RWPE1 (cell line): Measurements from ENCODE around the gene POLR1A.

Source experiments
- CTCF ChIA-PET: fragments of 350-600 bp; sonication (Branson Sonifier 250); formaldehyde crosslinking; extraction: SDS; loops from one replicate; lab custom pipeline; 2021; lab: Yijun Ruan, JAX
- POLR2A ChIA-PET: fragments of 400-600 bp; formaldehyde crosslinking; extraction: SDS; loops from one replicate; lab custom pipeline; 2020; ENCODE audit warnings: antibody characterized with exemption; ENCODE audit not compliant: low non-redundant PET; lab: Yijun Ruan, JAX
- DNase-seq: peaks from one replicate; pipeline ENCODE4 v3.0.0; 2012; ENCODE audit warnings: low spot score
- H3K27ac ChIP-seq: fragments of 450-650 bp; 2 replicates; pipeline ENCODE4 v1.5.1; 2017
- TF ChIP-seq, protein P1 (sequence below): fragments of 450-650 bp; conservative IDR thresholded peaks from 2 replicates; pipeline ENCODE4 v1.5.1; 2017; ENCODE audit warnings: low read depth, mild to moderate bottlenecking

Gene POLR1A

DNA sequence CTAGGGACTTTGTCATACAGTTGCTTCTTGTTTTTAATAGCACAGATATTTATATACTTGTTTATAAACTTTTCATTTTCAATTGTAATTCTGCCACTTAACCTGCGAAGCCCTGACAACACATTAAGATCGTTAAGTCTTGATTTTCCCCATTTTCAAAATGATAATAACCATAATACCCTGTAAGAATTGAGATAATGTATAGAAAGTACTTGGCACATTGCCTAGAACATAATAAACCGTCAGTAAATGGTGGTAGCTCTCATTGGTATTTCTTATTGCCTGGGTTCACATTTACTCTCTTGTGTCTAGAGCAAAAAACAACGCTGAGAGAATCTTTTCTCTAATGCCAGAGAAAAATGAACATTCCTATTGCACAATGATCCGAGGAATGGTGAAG is 19.0 kb upstream of the POLR1A start:
- POLR2A ChIA-PET, result no interaction called here
- no peak overlapping the region for H3K27ac ChIP-seq
- no peak for DNase-seq
- TF ChIP-seq, protein P1, sequence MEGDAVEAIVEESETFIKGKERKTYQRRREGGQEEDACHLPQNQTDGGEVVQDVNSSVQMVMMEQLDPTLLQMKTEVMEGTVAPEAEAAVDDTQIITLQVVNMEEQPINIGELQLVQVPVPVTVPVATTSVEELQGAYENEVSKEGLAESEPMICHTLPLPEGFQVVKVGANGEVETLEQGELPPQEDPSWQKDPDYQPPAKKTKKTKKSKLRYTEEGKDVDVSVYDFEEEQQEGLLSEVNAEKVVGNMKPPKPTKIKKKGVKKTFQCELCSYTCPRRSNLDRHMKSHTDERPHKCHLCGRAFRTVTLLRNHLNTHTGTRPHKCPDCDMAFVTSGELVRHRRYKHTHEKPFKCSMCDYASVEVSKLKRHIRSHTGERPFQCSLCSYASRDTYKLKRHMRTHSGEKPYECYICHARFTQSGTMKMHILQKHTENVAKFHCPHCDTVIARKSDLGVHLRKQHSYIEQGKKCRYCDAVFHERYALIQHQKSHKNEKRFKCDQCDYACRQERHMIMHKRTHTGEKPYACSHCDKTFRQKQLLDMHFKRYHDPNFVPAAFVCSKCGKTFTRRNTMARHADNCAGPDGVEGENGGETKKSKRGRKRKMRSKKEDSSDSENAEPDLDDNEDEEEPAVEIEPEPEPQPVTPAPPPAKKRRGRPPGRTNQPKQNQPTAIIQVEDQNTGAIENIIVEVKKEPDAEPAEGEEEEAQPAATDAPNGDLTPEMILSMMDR, result no peak
- CTCF ChIA-PET, result no interaction called here

DNA sequence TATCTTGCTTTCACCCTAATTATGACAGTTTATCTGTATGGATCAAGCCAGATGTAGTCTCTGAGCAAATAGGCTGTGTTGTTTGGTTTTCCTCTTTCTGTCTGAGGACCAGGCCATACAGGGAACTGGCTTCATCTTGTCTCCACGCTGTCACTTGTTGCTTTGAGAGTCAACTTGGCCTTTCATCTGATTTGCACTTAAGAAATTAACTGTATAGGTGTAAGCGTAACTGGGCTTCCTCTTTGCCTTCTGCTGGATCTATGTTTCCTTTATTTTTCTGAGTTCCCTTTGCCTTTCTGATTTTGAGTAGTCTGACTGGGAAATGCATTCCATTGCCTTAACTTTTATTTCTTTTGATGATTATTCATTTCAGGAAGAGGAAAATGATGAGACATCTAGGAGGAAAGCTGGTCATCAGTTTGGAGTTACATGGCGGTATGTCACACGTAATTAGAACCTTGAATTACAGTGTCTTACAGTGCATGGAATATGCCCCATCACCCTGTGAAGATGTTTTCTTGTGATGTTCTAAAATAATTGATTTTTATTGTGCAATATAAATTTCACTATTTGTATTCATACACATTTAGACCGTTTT is 17.7 kb upstream of the POLR1A start:
- POLR2A ChIA-PET, result no interaction called here

DNA sequence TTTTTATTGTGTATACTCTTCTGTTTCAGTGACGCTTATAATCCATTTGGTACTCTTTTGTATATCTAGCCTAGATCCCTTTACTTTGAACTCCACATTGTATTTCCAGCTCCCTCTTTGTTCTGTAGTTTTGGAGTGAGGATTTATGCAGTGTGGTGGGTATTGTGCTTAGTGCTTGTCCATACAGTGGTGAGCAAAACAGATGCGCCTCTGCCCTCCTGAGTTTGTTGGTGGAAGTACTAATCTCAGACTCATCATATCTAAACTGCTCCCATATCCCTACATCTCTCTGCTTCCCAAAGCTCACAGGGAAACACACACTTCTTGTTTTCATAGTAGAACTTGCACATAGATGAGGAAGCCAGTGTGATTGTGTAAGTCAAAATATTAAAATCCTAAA is 12.4 kb upstream of the POLR1A start:
- TF ChIP-seq, protein P1, result no peak
- ChIA-PET POLR2A (no interaction called here), CTCF (no interaction called here)
- no peak for DNase-seq
- H3K27ac ChIP-seq, result no peak overlapping the region

More for the DNA sequence above, 17.7 kb upstream of the POLR1A start:
- CTCF ChIA-PET, result no interaction called here
- no peak overlapping the region for H3K27ac ChIP-seq
- no peak for DNase-seq
- TF ChIP-seq, protein P1, result no peak

DNA sequence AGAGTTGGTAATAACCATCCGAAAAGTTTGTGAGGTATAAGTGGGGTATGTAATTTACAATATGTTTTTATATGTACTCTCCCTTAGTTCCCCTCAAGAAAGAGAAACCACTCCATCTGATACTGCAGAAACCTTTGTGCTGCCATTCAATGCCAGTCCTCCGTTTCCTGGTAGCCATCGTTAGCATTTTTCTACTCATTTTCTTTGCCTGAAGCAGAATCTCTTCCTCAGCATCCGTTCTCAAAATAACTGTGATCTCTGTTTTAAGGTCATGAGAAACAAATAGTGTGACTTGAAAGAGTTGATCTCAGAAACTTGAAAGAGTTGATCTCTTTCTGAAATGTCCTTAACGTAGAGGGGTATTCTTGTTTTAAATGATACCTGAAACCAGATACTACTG is 1.3 kb upstream of the POLR1A start:
- TF ChIP-seq, protein P1, result no peak
- no peak overlapping the region for H3K27ac ChIP-seq

DNA sequence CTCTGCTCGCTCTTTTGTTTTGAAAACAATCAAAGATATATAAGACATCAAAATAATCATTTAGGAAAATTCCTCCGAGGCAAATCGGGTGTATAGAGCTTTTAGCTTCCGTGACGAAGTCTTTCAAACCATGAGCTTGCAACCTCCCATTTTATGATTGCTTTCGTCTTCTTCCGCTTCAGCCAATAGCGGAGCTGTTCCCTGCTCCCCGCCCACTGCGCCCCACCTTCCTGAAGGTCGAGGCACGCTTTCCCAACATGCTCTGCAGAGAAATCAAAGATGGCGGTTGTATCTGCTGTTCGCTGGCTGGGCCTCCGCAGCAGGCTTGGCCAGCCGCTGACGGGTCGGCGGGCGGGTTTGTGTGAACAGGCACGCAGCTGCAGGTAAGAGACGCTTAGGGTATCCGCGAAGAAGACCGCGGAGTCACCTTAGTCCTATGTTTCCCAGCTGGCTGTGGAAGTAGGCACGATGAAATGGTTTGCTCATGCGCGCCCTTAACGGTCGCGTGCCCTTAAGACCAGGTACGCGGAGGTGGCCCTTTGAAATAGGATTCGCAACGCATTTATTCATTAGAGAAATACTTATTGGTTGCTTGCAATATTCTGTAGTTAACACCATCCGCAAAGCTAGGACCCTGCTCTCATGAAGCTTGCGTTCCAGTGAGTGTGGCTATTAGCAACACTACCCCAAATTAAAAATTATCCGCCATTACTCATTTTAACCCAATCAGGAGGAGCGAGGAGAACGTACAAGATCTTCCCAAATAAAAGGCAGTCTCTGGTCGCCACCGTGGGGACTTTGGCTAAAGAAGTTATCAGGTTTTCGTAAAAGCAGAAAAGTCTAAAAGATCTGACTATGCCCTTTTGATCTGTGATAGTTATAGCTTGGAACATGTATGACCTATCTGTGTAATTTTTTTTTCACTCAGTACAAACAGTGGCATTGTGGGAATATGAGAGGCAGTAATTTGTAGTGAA is 571 bp upstream of the POLR1A start, which contains the start of gene PTCD3:
PTCD3 (plus strand) TSS at position 267 of the 977 bp plus-strand sequence; CDS start at position 280, 13 bp downstream.
- peak; percentile 94 for DNase-seq
- ChIA-PET POLR2A (no interaction called here), CTCF (interaction anchor here (0.5 to 0.7 kb wide), 3 partner anchors 35 to 381 kb away, joined by 3 to 5 read pairs (median 4); no protein-coding TSS in a partner anchor)
- H3K27ac ChIP-seq, result peak within 1 kb of the TSS; percentile 81
- TF ChIP-seq, protein P1, result no peak

More for the DNA sequence above, 1.3 kb upstream of the POLR1A start:
- ChIA-PET POLR2A (no interaction called here), CTCF (interaction anchor here (0.7 kb wide), 1 partner anchor 293 kb away, joined by 3 read pairs; no protein-coding TSS in a partner anchor)
- DNase-seq, result no peak

DNA sequence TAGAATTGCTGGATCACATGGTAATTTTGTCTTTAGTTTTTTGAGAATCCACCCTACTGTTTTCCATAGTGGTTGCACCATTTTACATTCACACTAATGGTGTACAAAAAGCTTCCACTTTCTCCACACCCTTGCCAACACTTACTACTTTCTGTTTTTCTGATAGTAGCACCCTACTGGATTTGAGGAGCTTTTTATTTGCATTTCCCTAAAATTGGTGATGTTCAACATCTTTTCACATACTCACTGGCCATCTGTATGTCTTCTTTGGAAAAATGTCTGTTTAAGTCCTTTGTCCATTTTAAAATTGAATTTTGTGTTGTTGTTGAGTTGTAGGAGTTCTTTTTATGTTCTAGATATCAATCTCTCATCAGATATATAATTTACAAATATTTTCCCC is 3.5 kb downstream of the POLR1A start:
- CTCF ChIA-PET, result no interaction called here
- POLR2A ChIA-PET, result no interaction called here
- H3K27ac ChIP-seq, result no peak overlapping the region
- no peak for DNase-seq
- TF ChIP-seq, protein P1, result no peak
